Measurements from ENCODE around the gene MICOS13. TPM values are rescaled to one million over a fixed set of nuclear protein-coding genes. Genes with fewer than 3 reads are reported as not detected.

The MICOS13 gene
- total RNA-seq, 1 donor from 2014 or later = 7.5 TPM

GRCh38 chr19:5651361-5651760, 29.0 kb downstream of the MICOS13 start:
- no peak overlapping the region for H3K9ac ChIP-seq
- no peak overlapping the region for H3K4me3 Mint-ChIP-seq
- no peak overlapping the region for H3K27ac ChIP-seq
- H2AFZ ChIP-seq (replicated peaks) = no peak overlapping the region
- no peak overlapping the region for H3K27ac Mint-ChIP-seq
- no peaks in the 10 kb centered on the region for H3K27me3 ChIP-seq
- no peak for DNase-seq (ENCODE audit: low spot score)
- H3K4me3 ChIP-seq = no peak overlapping the region
- no peak overlapping the region for H3K4me2 ChIP-seq
- peaks cover 16% of the 10 kb centered on the region for H3K79me2 ChIP-seq (ENCODE audit: low read depth)
- peaks cover 12% of the 10 kb centered on the region for H3K36me3 ChIP-seq
- no peak for TF ChIP-seq EZH2phosphoT487 (IDR thresholded peaks at IDR 0.05)
- no peak for TF ChIP-seq EZH2 (IDR thresholded peaks at IDR 0.05)
- no peak for TF ChIP-seq CTCF (IDR thresholded peaks at IDR 0.05)
- no peaks in the 10 kb centered on the region for H3K27me3 Mint-ChIP-seq (ENCODE audit: insufficient read depth, low read depth)
- H3K9me3 ChIP-seq (ENCODE audit: low read depth) = no peaks in the 10 kb centered on the region
- H3K36me3 Mint-ChIP-seq = peaks cover 56% of the 10 kb centered on the region
- H4K20me1 ChIP-seq (ENCODE audit: low read depth) = peaks cover 21% of the 10 kb centered on the region
- H3F3A ChIP-seq (ENCODE audit: low read depth) = peaks cover 10% of the 10 kb centered on the region
- no peaks in the 10 kb centered on the region for H3K4me1 Mint-ChIP-seq
- no peaks in the 10 kb centered on the region for H3K9me3 Mint-ChIP-seq
- H3K4me1 ChIP-seq = no peaks in the 10 kb centered on the region

- Histone ChIP-seq H3K36me3 (peaks cover 18% of the 10 kb centered on the region), H3F3A (ENCODE audit: low read depth) (peaks cover 7% of the 10 kb centered on the region), H2AFZ (replicated peaks) (no peak overlapping the region), H4K20me1 (ENCODE audit: low read depth) (peaks cover 47% of the 10 kb centered on the region), H3K9me3 (ENCODE audit: low read depth) (no peaks in the 10 kb centered on the region), H3K4me2 (no peak overlapping the region), H3K27ac (no peak overlapping the region), H3K79me2 (ENCODE audit: low read depth) (peaks cover 45% of the 10 kb centered on the region), H3K27me3 (no peaks in the 10 kb centered on the region), H3K9ac (no peak overlapping the region), H3K4me3 (no peak overlapping the region), H3K4me1 (no peaks in the 10 kb centered on the region)
- TF ChIP-seq CTCF (IDR thresholded peaks at IDR 0.05) (no peak), EZH2phosphoT487 (IDR thresholded peaks at IDR 0.05) (no peak), EZH2 (IDR thresholded peaks at IDR 0.05) (no peak)
- no peak overlapping the region for H3K4me3 Mint-ChIP-seq
- H3K9me3 Mint-ChIP-seq = no peaks in the 10 kb centered on the region
- H3K36me3 Mint-ChIP-seq = peaks cover 58% of the 10 kb centered on the region
- no peaks in the 10 kb centered on the region for H3K27me3 Mint-ChIP-seq (ENCODE audit: insufficient read depth, low read depth)
- H3K27ac Mint-ChIP-seq = no peak overlapping the region
- no peaks in the 10 kb centered on the region for H3K4me1 Mint-ChIP-seq
- DNase-seq (ENCODE audit: low spot score) = no peak
These were observed 31.9 kb downstream of the MICOS13 start for GRCh38 chr19:5648464-5648863.

GRCh38 chr19:5646703-5647102, 33.6 kb downstream of the MICOS13 start:
- H3K9me3 Mint-ChIP-seq = no peaks in the 10 kb centered on the region

More at GRCh38 chr19:5646703-5647102, 33.6 kb downstream of the MICOS13 start:
- Histone ChIP-seq H4K20me1 (ENCODE audit: low read depth) (peaks cover 60% of the 10 kb centered on the region), H3K9ac (no peak overlapping the region), H3K9me3 (ENCODE audit: low read depth) (no peaks in the 10 kb centered on the region), H3K4me1 (no peaks in the 10 kb centered on the region), H3K4me2 (no peak overlapping the region), H3F3A (ENCODE audit: low read depth) (peaks cover 11% of the 10 kb centered on the region), H3K36me3 (peaks cover 14% of the 10 kb centered on the region), H3K79me2 (ENCODE audit: low read depth) (peaks cover 62% of the 10 kb centered on the region), H3K27me3 (no peaks in the 10 kb centered on the region), H2AFZ (replicated peaks) (no peak overlapping the region), H3K27ac (no peak overlapping the region), H3K4me3 (no peak overlapping the region)
- Mint-ChIP-seq H3K36me3 (peaks cover 53% of the 10 kb centered on the region), H3K27me3 (ENCODE audit: insufficient read depth, low read depth) (no peaks in the 10 kb centered on the region), H3K4me3 (no peak overlapping the region), H3K4me1 (no peaks in the 10 kb centered on the region), H3K27ac (no peak overlapping the region)
- no peak for TF ChIP-seq EZH2phosphoT487 (IDR thresholded peaks at IDR 0.05)
- no peak for TF ChIP-seq CTCF (IDR thresholded peaks at IDR 0.05)
- TF ChIP-seq EZH2 (IDR thresholded peaks at IDR 0.05) = no peak
- DNase-seq (ENCODE audit: low spot score) = no peak
